A673 (cell line): ENCODE results near the gene HSD11B1.

Source experiments
- EZH2 ChIP-seq: fragments of 200-600 bp; sonication (generic); IDR thresholded peaks from 2 replicates; pipeline ENCODE4 v1.6.1; 2017; ENCODE audit warnings: borderline replicate concordance, low read depth, mild to moderate bottlenecking, mixed read lengths, antibody characterized with exemption, low read length; ENCODE audit not compliant: poor library complexity, severe bottlenecking
- TF ChIP-seq, protein P1 (sequence below): fragments of 300-800, 200-600 bp; sonication (generic); conservative IDR thresholded peaks from 2 replicates; pipeline ENCODE4 v1.5.1; 2017; ENCODE audit warnings: low read depth, mild to moderate bottlenecking, antibody characterized with exemption, low read length, moderate library complexity, mixed read lengths

DNA sequence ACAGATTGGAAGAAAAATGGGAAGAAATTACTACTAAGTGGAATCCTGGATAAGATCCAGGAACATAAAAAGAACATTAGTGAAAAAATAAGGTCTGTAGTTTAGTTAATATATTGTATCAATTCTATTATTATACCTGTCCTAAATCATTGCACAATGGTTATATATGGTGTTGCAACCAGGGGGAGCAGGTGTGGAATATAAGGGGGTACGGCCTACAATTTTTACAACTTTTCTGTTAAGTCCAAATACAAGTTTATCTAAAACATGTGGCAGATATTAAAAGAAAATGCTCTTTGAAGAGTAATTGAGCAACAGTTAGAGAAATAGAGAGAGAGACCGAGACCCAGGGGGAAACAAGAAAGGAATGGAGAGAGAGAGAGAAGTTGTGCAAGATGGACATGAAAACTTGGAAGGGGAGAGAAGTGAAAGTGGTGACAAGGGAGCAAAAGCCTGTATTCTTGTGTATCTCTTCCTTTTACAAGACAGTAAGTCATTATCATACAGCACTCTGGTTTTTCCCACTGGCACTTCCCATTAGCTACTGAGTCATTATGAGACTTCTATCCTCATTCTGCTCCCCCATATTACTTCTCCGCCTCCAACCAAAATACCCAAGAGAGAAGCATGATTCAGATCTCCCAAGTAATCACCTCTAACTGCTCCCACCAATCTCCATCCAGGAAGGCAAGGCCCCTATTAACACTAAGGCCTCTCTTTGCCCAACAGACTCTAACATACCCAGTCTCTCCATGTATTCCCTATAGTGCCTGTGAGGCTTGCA lies 29.0 kb downstream of the HSD11B1 start:
- TF ChIP-seq, protein P1, sequence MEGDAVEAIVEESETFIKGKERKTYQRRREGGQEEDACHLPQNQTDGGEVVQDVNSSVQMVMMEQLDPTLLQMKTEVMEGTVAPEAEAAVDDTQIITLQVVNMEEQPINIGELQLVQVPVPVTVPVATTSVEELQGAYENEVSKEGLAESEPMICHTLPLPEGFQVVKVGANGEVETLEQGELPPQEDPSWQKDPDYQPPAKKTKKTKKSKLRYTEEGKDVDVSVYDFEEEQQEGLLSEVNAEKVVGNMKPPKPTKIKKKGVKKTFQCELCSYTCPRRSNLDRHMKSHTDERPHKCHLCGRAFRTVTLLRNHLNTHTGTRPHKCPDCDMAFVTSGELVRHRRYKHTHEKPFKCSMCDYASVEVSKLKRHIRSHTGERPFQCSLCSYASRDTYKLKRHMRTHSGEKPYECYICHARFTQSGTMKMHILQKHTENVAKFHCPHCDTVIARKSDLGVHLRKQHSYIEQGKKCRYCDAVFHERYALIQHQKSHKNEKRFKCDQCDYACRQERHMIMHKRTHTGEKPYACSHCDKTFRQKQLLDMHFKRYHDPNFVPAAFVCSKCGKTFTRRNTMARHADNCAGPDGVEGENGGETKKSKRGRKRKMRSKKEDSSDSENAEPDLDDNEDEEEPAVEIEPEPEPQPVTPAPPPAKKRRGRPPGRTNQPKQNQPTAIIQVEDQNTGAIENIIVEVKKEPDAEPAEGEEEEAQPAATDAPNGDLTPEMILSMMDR = no peak
- TF ChIP-seq EZH2 = no peak
